ENCODE results near the gene TH.
"Not testable (repeated sequence)": the region's sequence is repeated elsewhere in the genome, so short reads cannot be mapped to it uniquely, and the experiment has no call there.

Gene TH

DNA sequence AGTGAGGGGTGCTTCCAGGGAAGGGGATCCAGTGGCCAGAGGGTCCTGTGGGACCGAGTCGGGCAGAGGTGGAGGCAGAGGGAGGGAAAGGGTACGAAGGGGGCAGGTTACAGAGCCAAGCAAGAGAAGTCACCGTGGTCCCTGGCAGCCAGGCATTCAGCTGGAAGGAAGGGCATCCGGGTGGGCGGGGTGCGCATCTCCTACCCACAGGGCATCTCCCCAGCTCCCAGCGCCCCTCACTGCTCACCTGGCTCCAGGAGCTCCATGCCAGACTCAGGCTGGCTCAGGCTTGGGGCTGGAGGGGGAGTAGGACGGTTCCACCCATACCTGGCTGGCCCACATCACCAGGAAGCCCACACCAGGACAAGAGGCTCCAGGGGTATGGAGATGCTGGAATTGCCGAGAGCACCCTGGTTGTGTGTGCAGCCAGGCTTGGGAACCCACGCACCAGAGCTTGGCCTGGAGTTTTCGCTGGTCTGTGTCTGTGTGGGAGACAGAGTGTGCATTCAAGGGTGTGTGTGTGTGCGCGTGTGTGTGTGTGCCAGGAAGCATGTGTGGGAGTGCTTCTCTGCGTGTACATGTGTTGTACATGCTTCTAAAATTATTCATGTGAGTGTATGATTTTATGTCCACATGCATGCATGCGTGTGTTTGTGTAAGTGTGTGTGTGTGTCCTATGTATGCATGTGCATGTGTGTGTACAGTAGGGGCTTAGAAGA lies 6.6 kb upstream of the TH start:
- DNase-seq (ENCODE audit: low read depth): not testable (repeated sequence)

DNA sequence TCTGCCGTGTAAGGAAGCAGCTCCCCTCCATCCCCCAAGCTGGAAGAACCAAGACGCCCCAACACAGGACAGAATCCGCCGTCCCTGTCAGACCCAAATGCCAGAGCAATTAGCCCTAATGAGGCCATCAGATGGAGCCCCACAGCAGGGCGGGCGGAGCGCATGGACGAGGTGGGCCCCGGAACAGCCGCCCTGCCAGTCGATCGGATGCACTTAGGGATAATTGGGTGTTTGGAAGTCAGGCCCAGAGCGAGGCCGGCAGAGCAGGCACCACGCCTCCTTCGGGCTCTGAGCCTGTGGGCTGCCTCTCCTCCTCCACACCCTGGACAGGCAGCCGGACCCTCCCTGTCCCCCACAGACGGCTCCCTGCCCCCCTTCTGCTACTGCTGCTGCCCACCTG lies 5.5 kb upstream of the TH start:
- DNase-seq (ENCODE audit: low read depth): no peak

DNA sequence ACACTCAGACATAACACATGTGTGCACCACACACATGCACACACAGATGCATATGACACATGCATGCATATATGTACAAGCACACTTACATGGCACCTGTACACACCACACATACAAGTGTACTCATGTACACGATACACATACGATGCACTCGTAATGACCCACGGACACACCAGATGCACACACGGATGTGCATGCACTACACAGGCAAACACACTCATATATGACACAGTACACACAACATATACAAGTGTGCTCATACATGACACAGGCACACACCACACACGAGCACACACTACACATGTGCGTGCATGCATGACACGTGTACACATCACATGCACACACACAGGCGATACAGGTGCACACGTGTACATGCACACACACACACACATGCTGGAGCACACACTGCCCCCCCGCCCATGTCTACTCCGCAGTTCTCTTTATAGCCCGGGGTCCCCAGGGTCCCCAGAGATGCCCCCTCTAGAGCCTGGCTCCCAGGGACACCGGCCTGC lies 4.8 kb upstream of the TH start:
- DNase-seq (ENCODE audit: low read depth): no peak

DNA sequence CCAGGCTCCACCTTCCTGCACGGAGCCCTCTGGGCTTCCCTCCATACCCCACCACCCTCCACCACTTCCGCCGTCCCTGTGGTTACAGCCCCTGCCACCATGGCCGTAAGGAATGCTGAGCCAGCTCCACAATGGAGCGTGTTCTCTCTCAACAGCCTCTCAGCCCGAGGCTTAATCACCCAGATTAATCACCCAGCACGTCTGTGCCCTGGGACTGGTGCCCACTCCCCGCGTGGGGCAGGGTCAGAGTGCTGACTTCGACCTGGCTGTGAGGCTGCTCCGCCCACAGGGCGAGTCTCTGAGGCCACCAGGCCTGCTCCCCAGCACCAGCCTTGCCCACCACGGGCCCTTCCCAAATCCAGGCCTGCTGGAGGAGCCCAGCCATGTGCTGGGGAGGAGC lies 4.0 kb upstream of the TH start:
- no peak for DNase-seq (ENCODE audit: low read depth)

DNA sequence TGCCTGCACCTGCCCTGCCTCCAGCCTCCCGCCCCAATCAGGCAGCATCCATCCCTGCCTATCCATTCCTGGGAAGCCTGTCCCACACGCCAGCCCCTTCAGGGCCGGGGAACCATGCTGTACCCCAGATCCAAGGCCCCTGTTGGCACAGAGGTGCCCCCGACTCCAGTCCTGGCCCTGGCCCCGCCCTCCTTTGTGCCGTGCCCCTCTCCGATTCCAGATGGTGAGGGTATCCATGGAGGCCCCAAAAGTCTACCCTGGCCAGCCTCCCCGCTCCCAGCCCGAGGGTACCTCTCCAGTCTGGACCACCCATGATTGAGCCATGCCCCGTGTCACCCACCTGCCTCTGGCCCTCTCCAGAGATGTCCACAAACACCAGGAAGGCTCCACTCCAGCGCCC lies 2.7 kb upstream of the TH start:
- DNase-seq (ENCODE audit: low read depth): no peak

DNA sequence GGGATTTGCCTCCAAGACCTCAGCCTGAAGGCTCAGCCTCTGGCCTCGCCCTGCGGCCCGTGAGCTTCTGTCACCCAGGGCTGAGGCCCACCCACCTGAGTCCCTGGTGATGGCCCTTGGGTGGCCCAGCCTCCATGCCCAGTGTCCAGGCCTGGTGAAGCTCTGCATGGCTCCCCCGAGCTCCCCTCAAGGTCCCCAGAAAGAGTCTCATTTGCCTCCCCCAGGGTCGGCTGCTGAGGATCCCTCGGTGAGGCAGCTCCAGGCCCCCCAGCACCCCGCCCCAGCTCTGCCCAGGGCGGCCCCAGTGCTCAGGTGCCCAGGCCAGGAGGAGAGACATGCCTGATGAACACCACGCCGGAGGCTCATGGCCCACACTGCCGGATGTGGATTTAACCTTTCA lies 2.1 kb upstream of the TH start:
- DNase-seq (ENCODE audit: low read depth): no peak

DNA sequence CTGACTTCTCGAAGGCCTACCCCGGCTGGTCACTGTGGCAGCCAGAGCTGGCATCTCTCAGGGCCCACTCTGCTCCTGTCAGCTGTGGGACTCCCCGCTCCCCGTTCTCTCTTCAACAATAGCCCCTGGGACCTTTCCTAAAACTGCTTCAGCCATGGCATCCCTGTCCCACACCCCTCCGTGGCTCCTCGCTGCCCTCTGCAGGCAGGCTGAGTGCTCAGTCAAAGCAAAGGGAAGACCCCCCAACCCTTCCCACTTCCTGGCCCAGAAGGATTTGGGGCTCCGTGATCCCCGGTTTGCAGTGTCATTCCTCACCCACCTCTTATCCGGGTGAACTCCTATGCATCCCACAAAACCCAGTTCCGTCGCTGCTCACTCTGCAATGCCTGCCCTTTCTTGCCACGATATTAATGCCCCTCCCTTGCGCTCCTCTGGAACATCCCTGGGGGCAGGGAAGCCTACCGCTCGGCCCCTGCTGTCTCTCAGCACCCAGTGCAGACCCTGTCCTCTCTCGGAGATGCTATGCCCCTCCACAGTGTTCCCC lies 1.6 kb upstream of the TH start:
- DNase-seq (ENCODE audit: low read depth): no peak

DNA sequence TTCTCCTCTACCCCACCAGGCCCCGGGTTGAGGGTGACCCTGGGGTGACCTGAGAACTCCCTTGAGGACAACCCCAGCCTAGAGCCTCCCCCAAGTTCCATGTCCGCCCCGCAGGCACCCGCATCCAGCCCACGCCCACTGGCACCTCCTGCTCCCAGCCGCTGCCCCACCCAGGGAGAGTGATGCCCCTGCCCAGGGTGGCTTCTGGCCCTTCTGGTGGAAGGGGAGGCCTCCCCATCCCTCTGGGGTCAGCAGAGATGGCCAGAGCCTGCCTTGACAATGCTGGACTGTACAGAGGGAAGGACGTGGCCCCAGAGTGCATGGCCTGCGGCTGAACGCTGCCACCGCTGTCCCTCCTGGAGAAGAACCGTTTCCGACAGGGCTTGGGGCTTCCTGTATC lies 1.1 kb upstream of the TH start:
- no peak for DNase-seq (ENCODE audit: low read depth)

DNA sequence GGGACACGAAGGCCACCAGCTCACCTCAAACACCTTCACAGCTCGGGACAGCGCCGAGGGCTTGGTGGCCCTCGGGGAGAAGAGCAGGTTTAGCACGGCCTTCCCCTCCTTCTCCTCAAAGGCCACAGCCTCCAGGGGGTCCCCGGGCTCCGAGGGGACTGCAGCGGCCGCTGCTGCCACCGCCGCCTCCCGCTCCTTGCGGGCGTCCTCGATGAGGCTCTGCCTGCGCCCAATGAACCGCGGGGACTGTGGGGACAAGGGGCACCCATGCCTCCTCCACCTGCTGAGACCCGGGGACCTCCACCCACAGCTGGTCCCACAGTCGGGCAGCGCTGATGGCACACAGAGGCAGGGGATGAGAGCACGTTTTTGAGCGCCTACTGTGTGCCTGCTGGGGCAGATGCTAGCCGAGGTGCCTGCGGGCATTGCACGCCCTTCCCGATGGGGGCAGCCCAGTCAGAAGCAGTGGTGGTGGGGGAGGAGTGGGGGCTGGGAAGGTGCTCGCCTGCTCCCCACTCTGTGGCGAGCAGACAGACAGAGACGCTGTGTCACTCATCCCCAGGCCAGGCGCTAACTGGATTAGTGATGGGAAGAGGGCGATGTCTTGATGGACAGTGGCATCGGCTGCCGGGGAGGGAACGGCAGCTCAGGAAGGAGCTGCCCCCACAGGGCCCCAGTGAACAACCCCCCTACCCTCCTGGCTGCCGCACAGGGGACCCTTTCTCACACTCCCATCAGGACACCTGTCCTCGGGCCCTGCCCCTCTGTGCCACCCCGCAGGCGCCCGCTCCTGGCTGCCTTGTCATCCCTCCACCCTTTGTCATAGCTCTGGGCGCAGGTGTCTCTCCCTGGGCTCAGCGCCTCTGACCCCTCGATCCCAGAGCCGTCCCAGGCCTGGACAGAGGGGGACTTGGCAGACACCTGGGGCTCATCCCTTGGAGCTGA lies 1.7 kb downstream of the TH start:
- no peak for DNase-seq (ENCODE audit: low read depth)

DNA sequence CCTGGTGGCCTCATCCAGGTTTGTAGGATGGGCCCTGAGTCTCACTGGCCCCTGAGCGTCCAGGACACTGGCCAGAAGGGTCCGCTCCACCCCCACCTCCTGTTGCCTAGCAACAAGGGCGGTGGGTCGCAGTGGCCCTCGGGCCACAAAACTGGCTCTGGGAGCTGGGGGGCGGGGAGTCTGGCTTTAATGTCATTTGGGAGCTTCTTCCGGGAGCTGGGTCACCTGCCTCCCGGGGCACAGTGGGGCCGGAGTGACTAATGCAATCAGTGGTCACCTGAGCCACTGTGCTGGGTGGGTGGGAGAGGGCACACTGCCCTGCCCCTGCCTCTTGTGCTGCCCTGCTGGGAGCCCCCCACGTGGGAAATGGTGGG lies 2.6 kb downstream of the TH start:
- DNase-seq (ENCODE audit: low read depth): no peak

DNA sequence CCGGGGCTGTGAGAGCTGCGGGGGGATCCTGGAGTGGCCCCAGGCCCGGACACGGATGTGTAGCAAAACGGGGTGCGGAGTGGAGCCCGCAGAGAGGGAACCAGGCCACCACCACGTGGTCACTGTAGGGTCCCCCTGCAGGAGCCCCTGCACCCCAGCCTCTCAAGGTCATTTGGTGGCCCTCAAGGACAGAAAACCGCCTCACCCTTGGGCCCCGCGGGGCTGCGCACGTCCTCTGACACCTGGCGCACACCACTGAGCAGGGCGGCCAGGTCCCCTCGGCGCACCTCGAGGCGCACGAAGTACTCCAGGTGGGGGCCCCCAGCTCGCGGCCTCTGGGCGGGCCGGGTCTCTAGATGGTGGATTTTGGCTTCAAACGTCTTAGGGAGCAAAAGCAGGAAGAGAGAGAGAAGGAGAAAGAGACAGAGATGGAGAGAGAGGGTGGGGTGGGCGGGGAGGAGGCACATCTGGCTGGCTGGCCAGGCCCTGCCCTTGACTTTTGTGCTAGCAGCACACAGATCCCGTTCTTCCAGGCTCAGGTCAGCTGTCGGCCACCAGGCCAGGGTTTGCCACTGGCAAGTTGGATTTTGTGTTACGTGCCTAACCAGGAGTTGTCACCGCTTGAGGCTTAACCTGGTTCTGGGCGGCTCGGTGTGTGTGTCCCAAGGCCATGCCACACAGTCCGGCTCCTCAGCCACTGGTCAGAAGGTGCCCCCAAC lies 3.2 kb downstream of the TH start:
- no peak for DNase-seq (ENCODE audit: low read depth)

DNA sequence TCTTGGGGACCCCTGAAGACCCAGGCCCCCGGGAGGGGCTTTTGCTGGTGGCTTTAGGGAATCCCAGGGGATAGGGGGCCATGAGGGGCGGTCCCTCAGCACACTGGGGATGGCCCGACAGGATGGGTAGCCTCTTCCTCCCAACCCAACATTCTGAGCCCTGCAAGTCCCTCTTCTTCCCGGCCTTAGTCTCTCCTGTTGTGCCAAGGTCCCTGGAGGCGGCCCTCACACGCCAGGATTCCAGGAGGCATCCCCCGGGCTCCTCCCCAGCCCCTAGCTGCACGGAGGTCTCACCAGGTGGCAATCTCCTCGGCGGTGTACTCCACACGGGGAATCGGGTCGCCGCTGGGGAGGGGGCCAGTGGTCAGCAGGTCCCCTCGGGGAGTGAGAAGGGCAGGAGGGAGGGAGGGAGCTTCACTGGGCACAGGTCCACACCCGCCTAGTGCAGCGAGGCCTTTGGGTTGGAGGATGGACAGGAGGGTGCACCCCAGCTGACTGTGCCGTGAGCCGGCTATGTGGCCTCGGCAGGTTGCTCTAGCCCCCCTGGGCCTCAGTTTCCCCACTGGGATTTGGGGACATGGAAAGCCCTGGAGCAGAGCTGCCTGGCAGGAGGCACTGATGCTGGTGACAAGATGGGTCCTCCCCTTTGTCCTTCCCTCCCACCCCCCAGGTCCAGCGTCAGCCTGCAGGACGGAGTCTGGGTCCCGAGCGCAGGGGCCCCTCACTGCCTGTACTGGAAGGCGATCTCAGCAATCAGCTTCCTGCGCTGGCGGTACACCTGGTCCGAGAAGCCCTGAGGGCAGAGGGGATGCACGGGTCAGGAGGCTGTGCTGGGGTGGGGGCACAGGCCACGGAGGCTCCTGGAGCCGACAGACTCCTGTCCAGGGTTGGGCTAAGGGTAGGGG lies 4.2 kb downstream of the TH start:
- no peak for DNase-seq (ENCODE audit: low read depth)

DNA sequence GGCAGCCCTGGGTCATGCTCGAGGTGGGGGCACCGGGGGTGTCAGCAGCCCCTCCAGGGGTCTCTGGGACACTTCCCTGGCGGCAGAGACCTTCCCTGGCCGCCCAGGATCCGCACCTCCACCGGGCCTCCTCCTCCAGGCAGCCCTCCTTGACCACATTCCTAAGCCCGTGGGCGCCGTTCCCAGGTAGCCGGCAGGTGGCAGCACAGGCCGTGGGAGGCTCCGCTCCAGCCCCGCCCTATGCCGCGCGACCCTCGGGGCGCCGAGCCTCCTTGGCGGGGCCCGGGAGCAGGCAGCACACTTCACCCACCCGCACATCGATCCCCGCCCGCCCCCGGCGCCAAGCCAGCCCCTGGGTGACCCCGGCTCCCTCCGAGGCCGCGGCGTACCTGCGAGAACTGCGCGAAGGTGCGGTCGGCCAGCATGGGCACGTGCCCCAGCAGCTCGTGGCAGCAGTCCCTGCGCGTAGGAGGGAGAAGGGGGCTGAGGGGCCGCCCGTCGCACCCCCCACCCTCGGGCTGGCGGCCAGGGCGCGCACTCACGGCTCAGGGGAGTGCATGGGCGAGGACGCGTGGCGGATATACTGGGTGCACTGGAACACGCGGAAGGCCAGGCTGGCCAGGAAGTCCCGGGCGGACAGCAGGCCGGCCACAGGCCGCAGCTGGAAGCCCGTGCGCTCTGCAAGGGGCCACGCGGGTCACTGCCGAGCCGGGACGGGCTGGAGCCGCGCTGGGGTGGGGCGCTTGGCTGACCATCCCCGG lies 5.3 kb downstream of the TH start:
- DNase-seq (ENCODE audit: low read depth): peak; percentile 14

DNA sequence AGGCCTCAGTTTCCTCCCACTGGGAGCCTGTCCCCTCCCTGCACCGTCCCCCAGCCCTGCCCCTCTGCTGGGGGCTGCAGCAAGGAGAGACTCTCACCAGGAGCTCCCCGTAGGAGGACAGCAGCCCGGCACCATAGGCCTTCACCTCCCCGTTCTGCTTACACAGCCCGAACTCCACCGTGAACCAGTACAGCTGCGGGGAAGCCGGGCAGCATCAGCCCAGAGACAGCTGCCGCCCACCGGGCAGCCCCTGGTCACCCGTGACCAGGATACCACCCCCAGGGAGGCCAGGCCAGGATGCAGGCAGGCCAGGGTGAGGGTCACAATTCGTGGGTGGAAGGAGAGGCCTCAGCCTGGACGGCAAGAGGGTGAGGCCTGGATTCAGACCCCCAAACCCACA lies 6.0 kb downstream of the TH start:
- no peak for DNase-seq (ENCODE audit: low read depth)

DNA sequence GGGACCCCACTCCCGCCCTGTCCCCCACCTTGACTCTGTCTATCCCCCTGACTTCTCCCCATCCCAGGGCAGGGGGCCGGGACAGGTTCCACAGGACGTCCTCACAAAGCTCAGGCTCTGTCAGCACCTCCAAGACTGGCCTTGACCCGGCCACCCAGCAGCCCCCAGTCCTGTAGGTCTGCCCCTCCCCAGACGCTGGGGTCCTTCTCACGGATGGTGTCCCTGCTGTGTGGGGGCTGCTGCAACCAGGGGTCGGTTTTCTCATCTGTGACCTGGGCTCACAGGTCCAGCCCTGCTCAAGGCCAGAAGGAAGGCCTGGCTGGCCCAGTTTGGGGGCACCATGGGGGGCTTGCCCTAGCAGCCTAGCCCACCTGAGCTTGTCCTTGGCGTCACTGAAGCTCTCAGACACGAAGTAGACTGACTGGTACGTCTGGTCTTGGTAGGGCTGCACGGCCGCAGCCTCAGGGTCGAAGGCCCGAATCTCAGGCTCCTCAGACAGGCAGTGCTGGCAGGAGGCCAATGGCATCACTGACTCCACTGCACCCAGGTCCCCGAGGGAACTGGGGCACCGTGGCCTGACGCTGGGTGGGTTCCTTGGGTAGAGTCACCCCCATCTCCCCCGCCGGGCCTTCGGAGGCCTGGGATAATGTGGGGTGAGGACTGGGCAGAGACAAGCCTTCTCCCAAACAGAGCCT lies 6.6 kb downstream of the TH start:
- no peak for DNase-seq (ENCODE audit: low read depth)

DNA sequence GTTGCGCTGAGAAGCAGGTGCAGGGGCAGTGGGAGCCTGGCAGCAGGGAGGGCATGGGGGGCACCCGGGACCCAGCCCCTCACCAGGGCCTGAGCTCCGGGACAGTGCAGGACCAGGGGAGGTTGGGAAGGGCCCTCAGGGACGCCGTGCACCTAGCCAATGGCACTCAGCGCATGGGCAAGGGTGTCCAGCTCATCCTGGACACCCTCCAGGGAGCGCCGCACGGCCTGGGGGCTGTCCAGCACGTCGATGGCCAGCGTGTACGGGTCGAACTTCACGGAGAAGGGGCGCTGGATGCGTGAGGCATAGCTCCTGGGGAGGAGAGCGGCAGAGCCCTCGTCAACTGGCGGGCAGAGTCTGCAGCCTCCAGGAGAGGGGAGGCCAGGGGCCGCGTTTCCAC lies 7.5 kb downstream of the TH start:
- no peak for DNase-seq (ENCODE audit: low read depth)

DNA sequence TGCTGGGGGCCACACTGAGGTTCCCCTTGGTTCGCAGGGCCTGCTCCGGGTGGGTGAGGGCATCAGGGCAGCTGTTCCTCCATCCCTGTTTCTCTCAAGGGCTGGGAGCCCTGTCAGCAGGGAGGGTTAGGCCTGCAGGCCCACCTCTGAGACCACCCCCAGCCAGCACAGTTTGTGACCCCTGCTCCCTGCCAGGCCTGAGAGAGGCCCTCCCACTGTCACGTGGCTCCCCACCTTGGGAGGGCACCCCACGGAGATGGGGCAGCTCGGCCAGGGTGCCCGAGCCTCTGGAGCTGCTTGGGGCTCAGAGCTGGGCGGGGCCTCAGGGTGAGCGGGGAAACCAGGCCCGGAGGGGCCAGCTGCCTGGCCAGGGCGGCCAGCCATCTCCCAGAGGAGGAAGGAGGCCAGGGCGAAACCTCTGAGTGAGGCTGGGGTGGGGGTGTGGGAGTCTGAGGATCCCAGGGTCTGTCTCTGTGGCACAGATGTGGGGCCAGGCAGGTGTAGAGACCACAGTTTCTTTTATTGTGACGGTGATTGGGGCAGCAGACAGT lies 8.1 kb downstream of the TH start:
- no peak for DNase-seq (ENCODE audit: low read depth)

DNA sequence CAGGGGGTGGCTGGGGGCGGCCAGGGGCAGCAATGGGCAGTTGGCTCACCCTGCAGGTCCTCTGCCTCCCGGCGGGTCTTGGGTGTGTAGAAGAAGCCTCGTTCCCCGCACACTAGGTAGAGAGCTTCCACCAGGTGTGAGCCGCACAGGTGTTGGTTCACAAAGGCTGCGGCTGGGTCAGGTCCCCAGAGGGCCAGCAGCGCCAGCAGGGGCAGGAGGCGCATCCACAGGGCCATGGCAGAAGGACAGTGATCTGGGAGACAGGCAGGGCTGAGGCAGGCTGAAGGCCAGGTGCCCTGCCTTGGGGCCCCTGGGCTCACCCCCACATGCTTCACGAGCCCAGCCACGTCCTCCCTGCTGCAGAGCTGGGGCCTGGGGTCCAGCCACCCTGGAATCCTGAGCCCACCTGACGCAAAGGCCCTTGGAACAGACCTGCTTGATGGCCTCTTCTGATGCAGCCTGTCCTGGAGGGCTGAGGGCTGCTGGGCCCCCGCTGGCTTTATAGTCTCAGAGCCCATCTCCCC lies 10.8 kb downstream of the TH start, which contains the start of gene INS:
Gene INS, minus strand, starts transcription at position 474 of the 524 bp plus-strand sequence. Its CDS starts 238 bp downstream, at position 236.
- DNase-seq (ENCODE audit: low read depth): no peak

Measured in stimulated activated CD8-positive, alpha-beta memory T cell treated with anti-CD3 and anti-CD28 coated beads, Interleukin-12 subunit alpha, Interleukin-12 subunit beta, amount 100 ng/mL, for 1 hour (primary cell).